GDM1 (cell line): Measurements from ENCODE around the gene DEFB129.
"Not testable (repeated sequence)": the region's sequence is repeated elsewhere in the genome, so short reads cannot be mapped to it uniquely, and the experiment has no call there.

Source experiments
- DNase-seq: peaks from one replicate; lab custom pipeline; 2025; lab: John Stamatoyannopoulos, UW

Gene DEFB129

GRCh38 chr20:253447-253846 is 26.4 kb downstream of the DEFB129 start:
- DNase-seq: not testable (repeated sequence)

DNA sequence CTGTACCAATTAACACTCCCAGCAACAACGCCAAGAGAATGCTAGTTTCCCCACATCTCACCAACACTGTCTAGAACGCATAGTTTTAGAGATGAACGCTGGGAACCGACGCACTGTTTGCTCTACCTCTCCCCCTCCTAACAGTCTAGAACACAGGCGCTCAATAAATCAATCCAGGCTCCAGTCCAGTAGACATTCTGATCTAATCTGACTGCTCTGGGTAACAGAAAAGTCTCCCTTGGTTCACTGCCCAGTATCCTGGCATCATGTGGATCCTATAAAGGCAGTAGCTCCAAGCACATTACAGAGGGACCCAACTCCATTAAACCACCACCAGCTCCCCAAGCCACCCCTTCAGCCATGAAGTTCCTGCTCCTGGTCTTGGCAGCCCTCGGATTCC is 30.4 kb downstream of the DEFB129 start, which contains the start of gene DEFB132:
Gene DEFB132, plus strand, starts transcription at position 306 of the 400 bp plus-strand sequence. Its CDS starts 55 bp downstream, at position 361.
- DNase-seq: no peak

DNA sequence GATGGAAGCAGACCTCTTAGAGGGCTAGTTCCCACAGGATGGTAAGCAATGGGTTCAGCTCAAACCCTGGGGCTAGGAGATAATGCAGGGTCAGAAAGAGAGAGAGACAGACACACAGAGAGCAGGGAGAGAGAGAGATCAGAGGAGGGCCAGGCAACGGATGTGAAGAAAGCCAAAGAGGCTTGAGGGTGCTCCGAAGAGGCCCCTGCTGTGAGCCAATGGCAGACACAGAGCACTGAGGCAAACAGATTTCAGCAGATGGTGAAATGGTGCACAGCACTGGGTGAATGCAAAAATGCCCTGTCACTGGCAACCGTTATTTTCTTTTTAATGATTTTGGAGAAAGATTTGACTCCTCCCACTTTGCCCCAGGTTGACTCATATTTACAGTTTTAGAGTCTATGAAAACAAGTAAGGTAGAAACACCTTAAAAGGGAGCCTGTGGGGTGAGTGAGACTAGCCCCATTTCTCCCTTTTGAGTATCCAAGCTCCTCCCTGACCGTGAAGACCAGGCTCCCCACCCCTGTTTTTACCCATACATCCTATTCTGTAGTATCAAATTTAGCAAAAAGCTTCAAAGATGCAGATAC is 31.3 kb downstream of the DEFB129 start:
- no peak for DNase-seq

DNA sequence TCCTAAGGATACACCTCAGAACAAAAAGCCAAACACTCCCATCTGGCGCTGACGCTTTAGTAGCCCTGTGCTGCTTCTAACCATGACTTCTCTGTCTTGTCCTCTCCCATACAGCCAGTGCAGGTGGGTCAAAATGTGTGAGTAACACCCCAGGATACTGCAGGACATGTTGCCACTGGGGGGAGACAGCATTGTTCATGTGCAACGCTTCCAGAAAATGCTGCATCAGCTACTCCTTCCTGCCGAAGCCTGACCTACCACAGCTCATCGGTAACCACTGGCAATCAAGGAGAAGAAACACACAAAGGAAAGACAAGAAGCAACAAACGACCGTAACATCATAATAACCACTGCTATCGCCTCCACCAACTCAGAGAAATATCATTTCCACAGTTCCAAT is 31.9 kb downstream of the DEFB129 start:
- DNase-seq: peak; percentile 1

- DNase-seq: no peak
Observed at GRCh38 chr20:259981-260380, 32.9 kb downstream of the DEFB129 start.

DNA sequence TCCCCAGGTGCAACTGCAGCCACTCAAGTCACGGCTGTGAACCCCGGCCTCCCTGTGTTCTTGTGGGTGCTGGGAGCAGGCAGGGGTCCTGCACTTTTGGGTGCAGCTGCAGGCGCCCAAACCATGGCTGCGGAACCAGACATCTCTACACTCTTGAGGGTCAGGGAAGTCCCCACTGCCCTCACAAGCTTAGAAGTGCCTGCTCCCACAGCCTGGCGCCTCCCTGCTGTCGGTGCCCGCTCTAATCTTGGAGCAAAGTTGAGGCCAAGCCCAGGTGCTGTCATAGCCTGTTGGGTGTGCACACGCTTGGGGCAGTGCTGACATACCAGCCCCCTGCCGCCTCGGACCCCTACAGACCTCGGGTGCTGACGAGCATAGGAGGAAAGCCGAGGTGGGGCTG is 36.6 kb downstream of the DEFB129 start:
- DNase-seq: no peak

DNA sequence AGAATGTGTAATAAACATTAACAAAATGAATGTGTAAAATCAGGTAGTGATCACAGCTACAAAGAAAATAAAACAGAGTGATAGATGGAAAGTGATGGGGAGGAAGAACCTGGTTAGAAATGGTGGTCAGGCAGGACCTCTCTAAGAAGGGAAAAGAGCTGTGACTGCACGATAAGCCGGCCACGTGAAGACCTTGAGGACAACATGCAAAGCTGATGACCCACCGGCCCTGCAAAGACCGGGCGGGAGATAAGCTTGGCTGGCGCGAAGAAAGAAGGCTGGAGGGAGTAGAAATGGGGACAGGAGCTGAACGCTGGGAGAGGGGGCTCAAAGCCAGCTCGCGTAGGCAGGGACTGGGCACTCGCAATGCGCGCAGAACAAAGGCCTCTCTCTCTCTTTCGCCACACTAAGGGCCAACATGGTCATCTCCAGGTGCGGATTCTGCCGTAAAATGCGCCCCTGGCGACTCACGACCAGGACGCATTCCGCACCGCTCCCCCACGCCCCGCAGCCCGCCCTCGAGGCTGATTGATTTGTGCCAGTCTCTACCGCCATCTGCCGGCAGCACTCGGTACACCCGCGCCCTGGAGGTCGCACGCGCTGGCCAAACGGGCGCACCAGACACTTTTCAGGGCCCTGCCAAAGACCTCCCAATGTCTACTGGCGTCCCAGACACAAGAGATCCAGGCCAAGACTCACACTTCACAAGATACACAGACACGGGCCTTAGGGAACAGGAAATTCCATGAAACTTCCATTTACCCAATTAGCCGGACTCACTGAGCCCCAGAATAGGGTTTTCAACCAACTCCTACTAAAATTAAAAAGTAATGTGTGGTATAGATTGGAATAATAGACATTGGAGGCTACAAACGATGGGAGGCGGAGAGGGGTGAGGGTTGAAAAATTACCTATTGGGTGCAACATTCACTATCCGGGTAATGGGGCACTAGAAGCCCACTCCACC is 39.8 kb downstream of the DEFB129 start:
- peak; percentile 78 for DNase-seq

- DNase-seq: no peak
Observed at GRCh38 chr20:270517-270916, 43.5 kb downstream of the DEFB129 start.

GRCh38 chr20:271069-271468 is 44.0 kb downstream of the DEFB129 start:
- DNase-seq: no peak

DNA sequence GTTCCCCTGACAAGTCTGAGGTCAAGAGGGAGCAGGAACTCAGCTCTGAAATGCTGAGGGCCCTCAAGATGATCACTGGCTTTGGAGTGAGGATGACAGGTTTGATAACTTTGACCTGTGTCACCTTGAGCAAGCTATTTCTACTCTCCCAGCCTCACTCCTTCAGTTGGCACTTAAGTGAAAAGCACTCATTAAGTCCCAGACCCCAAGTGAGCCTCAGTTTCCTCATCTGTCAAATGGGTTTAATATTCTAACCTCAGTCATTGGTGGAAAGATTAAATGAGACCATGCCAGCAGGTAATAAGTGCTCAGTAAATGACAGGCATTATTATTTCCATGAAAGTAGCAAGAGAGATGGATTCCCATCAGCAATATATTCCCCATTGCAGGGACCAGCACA is 44.5 kb downstream of the DEFB129 start:
- DNase-seq: no peak

DNA sequence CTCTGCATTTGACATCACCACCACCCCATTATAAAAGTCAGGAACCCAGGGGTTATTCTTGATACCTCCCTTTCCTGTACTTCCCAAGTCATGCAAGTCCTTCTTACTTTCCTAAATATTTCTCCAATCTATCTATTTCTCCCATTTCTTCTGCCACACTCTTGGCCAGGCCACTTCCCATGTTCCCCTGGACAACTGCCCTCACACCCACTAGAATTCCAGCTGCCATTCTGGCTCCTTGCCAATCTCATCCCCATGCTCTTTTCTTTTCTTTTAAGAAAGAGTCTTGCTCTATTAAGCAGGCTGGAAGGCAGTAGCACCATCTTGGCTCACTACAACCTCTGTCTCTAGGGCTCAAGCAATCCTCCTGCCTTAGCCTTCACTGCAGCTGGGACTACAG is 45.7 kb downstream of the DEFB129 start:
- no peak for DNase-seq

DNA sequence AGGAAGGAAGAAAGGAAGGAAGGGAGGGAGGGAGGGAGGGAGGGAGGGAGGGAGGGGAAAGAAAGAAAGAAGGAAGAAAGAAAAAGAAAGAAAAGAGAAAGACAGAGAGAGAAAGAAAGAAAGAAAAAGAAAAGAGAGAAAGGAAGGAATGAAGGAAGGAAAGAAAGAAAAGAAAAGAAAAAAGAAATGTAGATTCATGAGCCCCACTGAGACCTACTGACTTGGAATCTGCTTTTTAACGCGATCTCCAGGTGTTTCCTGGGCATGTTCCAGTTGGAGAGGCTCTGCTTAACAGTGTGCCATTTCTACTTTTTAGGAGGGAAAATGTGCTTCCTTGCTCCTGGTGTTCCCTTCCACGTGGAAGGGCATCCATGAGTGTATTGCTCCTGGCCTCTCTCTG is 46.8 kb downstream of the DEFB129 start:
- DNase-seq: no peak

DNA sequence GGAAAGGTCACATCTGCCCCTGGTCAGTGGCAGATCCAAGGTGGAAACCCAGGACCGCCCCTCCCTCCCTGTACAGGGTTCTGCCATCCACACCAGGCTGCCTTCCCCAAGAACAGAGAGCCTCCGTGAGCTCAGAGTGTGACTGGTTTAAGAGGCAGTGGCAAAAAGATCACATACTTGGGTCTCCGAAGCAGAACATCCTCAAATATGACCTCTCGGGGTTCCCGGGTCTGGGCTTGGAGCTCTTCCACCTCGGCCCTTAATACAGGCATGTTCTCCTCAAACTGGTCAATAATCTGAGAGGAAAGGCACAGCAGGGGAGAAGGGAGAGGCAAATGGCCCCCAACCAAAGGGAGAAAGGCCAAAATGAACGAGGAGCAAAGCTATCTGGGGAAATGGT is 48.7 kb downstream of the DEFB129 start:
- no peak for DNase-seq

DNA sequence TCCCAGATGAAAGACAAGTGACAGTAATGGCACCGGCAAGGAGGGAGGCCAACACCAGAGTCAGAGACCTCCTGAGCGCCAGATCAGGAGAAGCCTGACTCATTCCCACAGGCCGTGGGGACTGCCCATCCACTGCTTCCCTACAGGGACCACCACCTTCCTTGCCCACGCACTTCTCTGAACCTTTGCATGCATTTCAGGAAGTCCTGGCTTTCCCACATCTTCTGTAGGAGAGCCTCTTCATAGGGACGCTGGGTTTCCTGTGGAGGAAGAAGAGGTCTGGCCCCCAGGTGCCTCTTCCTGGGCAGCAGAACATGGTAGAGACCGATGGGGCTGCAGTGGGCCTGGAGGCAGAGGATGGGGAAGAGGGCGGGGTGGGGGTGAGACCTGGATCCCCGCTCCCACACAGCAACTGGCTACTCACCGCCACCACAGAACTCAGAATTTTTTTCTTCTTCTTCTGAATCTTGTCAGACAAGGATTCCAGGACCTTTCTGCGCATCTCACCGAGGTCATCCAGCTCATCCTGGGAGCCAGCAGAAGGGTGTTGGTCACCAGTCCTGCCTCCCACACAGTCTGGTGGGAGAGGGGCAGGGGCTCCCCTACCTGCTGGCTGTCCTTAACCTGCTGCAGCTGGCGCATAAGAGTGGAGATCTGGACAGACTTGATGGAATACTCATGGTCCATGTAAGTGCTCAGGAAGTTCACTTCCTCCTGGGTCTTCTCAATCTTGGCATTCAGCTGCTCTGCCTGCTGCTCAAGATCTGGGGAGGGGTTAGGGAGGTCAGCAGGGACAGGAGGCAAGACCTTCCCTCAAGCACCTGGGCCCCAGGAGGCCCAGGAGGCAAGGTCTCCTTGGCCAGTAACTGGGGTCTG is 49.8 kb downstream of the DEFB129 start:
- no peak for DNase-seq

DNA sequence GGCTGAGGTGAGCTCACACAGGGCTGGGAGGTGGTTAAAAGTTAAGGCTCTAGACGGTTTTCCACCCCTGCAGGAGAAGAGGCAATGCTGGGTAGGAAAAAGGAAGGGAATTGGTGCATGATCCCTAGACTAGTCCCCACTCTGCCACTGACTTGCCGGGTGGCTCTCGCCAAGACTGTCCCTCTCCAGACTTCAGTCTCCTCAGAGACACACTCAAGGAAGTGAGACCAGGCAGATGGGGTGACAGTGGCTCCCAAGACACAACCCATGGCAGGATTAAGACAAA is 50.4 kb downstream of the DEFB129 start:
- no peak for DNase-seq

DNA sequence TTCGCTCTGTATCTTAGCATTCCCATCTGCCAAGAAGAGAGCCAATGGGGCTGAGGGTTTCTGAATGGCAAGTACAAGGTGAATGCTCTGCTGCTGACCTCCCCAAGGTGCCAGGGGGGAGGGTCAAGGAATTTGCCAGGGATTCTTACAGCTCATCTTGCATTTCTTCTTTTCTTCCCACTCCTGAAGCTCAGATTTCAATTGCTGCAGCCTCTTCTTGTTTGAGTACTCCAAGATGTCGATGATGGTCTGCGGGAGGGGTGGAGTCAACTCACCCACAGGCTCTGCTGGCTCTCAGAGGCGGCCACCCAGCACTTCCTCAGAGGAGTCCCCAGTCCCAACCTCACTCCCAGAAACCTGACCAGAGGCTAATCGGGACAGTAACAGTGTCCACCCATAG is 51.1 kb downstream of the DEFB129 start:
- no peak for DNase-seq

- DNase-seq: no peak
Observed at GRCh38 chr20:278607-279571, 51.8 kb downstream of the DEFB129 start.
